Measurements from ENCODE around the gene AGAP1. TPM values are rescaled to one million over a fixed set of nuclear protein-coding genes. Genes with fewer than 3 reads are reported as not detected.

The AGAP1 gene
- total RNA-seq, 2 donors from 2014 or later: 32.8 to 34.7 TPM

DNA sequence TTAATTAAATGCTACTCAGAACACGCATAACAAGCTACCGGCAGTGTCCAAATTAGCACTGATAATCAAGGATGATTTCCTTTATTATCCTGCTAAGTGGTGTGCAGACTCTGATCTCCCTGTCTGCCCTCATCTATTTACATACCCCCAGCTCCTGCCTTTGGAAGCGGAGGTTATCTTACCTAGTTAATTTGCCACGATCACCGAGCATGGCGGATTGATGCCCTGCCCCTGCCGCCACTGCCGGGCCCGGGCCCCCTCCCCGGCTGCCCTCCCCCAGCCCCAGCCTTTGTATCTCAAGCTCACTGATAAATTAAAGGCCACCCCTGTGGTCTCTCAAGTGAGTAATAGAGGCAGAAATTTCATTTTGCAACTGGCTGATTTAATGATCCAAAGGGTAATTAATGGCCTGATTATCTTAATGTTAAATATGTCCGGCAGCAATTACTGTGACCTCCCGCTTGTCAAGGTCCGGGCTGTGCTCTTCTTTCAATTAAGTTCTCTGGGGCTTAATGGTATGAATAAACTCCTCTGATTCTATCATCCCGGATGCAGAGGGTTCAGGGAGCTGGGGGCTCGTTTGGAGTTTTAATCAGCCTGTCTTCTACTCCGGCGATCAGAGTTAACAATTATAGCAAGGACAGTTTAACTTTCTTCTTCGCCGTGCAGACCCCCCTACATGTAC is 560.9 kb downstream of the AGAP1 start:
- Histone ChIP-seq H3K4me1 (ENCODE audit: control insufficient read depth, insufficient read depth, low read length) (peaks cover 18% of the 10 kb centered on the region), H3K27me3 (ENCODE audit: control insufficient read depth, insufficient read depth, low read length, poor library complexity, severe bottlenecking) (peaks cover 4% of the 10 kb centered on the region), H3K27ac (ENCODE audit: low read depth, low read length) (no peak overlapping the region), H3K36me3 (ENCODE audit: control insufficient read depth, insufficient read depth, low read length) (no peaks in the 10 kb centered on the region), H3K4me3 (ENCODE audit: low read length) (no peak overlapping the region), H3K9ac (ENCODE audit: extremely low read depth, low read length, poor library complexity, severe bottlenecking) (no peak overlapping the region), H3K9me3 (ENCODE audit: control insufficient read depth, low read length) (peaks cover 15% of the 10 kb centered on the region)
- Mint-ChIP-seq H3K9me3 (peaks cover 9% of the 10 kb centered on the region), H3K27me3 (ENCODE audit: insufficient read depth) (peaks cover 45% of the 10 kb centered on the region), H3K36me3 (ENCODE audit: low read depth) (peaks cover 14% of the 10 kb centered on the region), H3K27ac (no peak overlapping the region), H3K4me3 (no peak overlapping the region), H3K4me1 (peaks cover 25% of the 10 kb centered on the region)
- 65 to 87% methylated on average over 10 to 19 of the region's 19 CpGs for WGBS, 2 experiments (ENCODE audit: insufficient coverage in 1 of 2, insufficient read length in 1 of 2)
- TF ChIP-seq, protein P1, sequence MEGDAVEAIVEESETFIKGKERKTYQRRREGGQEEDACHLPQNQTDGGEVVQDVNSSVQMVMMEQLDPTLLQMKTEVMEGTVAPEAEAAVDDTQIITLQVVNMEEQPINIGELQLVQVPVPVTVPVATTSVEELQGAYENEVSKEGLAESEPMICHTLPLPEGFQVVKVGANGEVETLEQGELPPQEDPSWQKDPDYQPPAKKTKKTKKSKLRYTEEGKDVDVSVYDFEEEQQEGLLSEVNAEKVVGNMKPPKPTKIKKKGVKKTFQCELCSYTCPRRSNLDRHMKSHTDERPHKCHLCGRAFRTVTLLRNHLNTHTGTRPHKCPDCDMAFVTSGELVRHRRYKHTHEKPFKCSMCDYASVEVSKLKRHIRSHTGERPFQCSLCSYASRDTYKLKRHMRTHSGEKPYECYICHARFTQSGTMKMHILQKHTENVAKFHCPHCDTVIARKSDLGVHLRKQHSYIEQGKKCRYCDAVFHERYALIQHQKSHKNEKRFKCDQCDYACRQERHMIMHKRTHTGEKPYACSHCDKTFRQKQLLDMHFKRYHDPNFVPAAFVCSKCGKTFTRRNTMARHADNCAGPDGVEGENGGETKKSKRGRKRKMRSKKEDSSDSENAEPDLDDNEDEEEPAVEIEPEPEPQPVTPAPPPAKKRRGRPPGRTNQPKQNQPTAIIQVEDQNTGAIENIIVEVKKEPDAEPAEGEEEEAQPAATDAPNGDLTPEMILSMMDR (conservative IDR thresholded peaks at IDR 0.05): no peak
- DNase-seq: no peak

DNA sequence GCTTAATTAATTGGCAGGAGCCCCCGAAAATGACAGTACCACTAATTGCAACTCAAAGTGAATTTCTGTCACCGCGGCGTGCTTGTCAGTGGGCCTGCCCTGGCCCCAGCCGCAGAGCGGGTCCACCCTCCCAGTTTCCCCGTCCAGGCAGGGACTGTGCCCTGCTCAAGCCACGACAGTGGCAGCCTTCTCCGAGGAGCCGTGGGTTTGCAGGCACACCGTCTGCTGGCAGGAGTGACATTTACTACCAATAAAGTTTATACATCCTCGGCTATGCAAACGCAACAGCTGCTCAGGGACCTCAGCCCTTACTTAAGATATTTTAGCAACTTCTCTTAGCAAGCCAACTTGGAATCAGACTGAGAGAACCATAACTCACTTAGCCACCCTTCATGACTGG is 561.6 kb downstream of the AGAP1 start:
- Histone ChIP-seq H3K4me3 (ENCODE audit: low read length) (no peak overlapping the region), H3K4me1 (ENCODE audit: control insufficient read depth, insufficient read depth, low read length) (peaks cover 18% of the 10 kb centered on the region), H3K36me3 (ENCODE audit: control insufficient read depth, insufficient read depth, low read length) (no peaks in the 10 kb centered on the region), H3K27me3 (ENCODE audit: control insufficient read depth, insufficient read depth, low read length, poor library complexity, severe bottlenecking) (peaks cover 4% of the 10 kb centered on the region), H3K9ac (ENCODE audit: extremely low read depth, low read length, poor library complexity, severe bottlenecking) (no peak overlapping the region), H3K27ac (ENCODE audit: low read depth, low read length) (peak overlapping the region; percentile 9), H3K9me3 (ENCODE audit: control insufficient read depth, low read length) (peaks cover 15% of the 10 kb centered on the region)
- TF ChIP-seq, protein P1 (conservative IDR thresholded peaks at IDR 0.05): no peak
- DNase-seq: no peak
- Mint-ChIP-seq H3K4me1 (peaks cover 25% of the 10 kb centered on the region), H3K27me3 (ENCODE audit: insufficient read depth) (peaks cover 45% of the 10 kb centered on the region), H3K4me3 (no peak overlapping the region), H3K36me3 (ENCODE audit: low read depth) (peaks cover 14% of the 10 kb centered on the region), H3K9me3 (peaks cover 9% of the 10 kb centered on the region), H3K27ac (no peak overlapping the region)
- WGBS, 2 experiments (ENCODE audit: insufficient coverage in 1 of 2, insufficient read length in 1 of 2): 93 to 97% methylated on average over 12 to 13 of the region's 13 CpGs

DNA sequence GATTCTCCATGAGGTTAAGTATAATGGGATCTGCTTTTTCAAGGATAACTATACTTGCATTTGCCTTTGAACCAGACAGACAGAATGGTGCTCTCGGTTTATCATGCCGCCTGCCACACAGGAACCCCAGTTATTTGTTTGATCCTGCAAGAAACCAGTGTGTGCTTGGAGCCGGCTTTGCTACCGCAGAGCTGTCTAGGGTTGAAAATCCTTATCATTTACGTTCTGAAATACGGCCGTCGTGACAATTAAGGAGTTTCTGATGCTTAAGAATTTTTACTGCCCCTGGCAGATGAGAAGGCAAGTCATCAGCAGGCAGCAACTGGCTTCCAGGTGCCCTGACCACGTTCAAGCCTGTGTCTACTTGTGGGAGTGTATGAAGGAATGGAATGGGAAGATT is 562.3 kb downstream of the AGAP1 start:
- Histone ChIP-seq H3K27ac (ENCODE audit: low read depth, low read length) (no peak overlapping the region), H3K4me1 (ENCODE audit: control insufficient read depth, insufficient read depth, low read length) (peaks cover 18% of the 10 kb centered on the region), H3K36me3 (ENCODE audit: control insufficient read depth, insufficient read depth, low read length) (no peaks in the 10 kb centered on the region), H3K4me3 (ENCODE audit: low read length) (no peak overlapping the region), H3K9ac (ENCODE audit: extremely low read depth, low read length, poor library complexity, severe bottlenecking) (no peak overlapping the region), H3K9me3 (ENCODE audit: control insufficient read depth, low read length) (peaks cover 15% of the 10 kb centered on the region), H3K27me3 (ENCODE audit: control insufficient read depth, insufficient read depth, low read length, poor library complexity, severe bottlenecking) (peaks cover 4% of the 10 kb centered on the region)
- Mint-ChIP-seq H3K4me3 (no peak overlapping the region), H3K9me3 (peaks cover 9% of the 10 kb centered on the region), H3K27ac (no peak overlapping the region), H3K27me3 (ENCODE audit: insufficient read depth) (peaks cover 44% of the 10 kb centered on the region), H3K36me3 (ENCODE audit: low read depth) (peaks cover 14% of the 10 kb centered on the region), H3K4me1 (peaks cover 25% of the 10 kb centered on the region)
- 94 to 96% methylated on average over 9 of the region's 9 CpGs for WGBS, 2 experiments (ENCODE audit: insufficient coverage in 1 of 2, insufficient read length in 1 of 2)
- DNase-seq: no peak
- TF ChIP-seq, protein P1 (conservative IDR thresholded peaks at IDR 0.05): no peak

Data from endodermal cell (in vitro differentiated cells).